Left colon (tissue), 2 donors: ENCODE measurements around the gene POLR2H. TPM values are rescaled to one million over a fixed set of nuclear protein-coding genes. Genes with fewer than 3 reads are reported as not detected.
A peak's percentile ranks its signal among the peaks of the same experiment; 100 is the strongest.
"Not testable (repeated sequence)": the region's sequence is repeated elsewhere in the genome, so short reads cannot be mapped to it uniquely, and the experiment has no call there.

Source experiments
- ATAC-seq: fragments of 200-7000 bp; cut with Tn5 transposase; one replicate; pipeline ENCODE4 v1.9.1; 2020; ENCODE audit warnings: mild to moderate bottlenecking, moderate library complexity
- DNase-seq, 2 donors: peaks; one replicate each; pipeline ENCODE4 v3.0.0-alpha.2; 2020
- intact Hi-C, 2 donors: fragments of 100-400 bp; cut with DNase I in 1 of 2; cut with micrococcal nuclease in 1 of 2; formaldehyde crosslinking; loops; one replicate each; pipeline versions ENCODE4 v1.11.2 to v1.14.0; 2022; cut with DNase I, micrococcal nuclease
- total RNA-seq, 2 donors: library from RNA; stranded (reverse); fragmentation: NEBNext Ultra II Directional; extraction: Animal tissue kit (Norgen Biotek cat#: 25700); gene quantifications; one replicate each; pipeline ENCODE4 v1.2.1, GENCODE V29; 2021
- donor health status: DM: no; HTN: no; CAD: no.
- donor health status: DM: yes; HTN: yes; CAD: no.

POLR2H gene
- total RNA-seq, 2 donors from 2014 or later, result 96.7 to 96.8 TPM

DNA sequence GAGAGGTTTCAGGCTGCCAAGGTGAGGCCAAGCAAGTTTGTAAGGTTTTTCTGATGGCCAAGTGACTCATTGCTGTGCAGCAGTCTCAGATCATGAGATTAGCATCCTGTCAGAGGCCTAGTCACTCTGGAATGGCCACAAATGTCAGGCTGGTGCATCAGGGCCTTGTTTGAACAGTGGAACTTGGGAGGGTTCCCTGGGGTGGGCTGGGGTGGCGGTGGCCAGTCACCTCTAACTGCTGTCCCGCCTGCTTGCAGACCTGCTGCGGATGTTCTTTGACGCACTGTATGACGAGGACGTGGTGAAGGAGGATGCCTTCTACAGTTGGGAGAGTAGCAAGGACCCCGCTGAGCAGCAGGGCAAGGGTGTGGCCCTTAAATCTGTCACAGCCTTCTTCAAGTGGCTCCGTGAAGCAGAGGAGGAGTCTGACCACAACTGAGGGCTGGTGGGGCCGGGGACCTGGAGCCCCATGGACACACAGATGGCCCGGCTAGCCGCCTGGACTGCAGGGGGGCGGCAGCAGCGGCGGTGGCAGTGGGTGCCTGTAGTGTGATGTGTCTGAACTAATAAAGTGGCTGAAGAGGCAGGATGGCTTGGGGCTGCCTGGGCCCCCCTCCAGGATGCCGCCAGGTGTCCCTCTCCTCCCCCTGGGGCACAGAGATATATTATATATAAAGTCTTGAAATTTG lies 26.9 kb upstream of the POLR2H start:
- intact Hi-C loops, result no loop called here
- no peak for DNase-seq
- no peak for ATAC-seq

DNA sequence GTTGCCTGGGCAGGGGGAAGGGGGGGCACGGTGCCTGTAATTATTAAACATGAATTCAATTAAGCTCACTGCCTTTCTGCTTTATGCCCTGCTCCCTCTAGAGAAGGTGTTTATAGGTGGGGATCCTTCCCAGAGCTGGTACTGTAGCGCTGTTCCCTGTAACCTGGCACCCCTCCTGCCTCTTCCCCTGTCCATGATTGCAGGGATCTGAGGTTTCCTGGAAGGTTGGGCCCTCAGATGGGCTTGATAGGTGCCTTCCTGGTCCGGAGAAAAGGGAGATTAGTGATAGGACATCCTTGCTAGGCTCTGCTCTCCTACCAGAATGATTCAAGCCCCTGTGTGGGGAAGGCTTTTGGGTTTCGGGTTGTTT lies 26.2 kb upstream of the POLR2H start:
- DNase-seq (no peak), ATAC-seq (peak; percentile 8)
- intact Hi-C loops, result no loop called here

DNA sequence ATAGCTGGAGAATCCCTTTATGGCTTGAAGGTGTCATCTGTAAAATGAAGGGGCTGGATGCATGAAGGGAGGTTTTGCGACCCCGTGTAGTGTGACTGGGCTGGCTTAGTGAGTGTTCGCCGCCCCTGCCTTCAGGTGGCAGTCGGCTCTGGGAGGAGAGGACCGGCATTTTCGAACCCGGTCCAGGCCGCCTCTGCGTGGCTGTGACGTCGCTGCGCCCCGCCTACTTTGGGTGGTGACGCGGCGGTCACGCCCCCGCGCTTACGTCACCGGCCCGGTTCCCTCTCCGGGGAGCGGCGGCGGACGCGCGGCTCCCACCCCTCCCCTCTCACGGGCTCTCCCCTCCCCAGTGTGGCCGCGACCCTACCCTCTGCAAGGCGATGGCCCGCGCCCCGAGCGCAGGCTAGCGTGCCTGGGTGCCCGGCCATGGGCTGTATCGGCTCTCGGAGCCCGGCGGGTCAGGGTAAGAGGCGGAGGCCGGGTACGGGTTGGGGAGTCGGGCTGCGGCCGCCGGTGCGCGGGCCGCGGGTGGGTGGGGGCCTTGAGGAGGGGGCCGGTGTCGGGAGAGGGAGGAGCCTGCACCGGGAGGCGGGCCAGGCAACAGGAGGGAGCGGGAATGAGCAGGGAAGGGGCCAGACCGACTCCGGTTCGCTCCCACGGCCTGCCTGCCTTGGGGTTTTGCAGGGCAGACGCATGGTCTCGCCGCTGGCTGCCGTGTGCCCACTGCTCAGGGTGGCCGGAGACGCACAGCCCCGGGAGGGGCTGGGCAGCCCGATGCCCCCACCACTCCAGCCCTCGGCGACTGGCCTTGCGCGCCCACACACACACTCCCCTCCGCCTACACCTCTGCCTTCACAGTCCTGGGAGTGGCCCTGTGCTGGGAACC lies 25.6 kb upstream of the POLR2H start:
- peak; percentile 87 for ATAC-seq
- DNase-seq, result peak; percentile 78 to 94
- intact Hi-C loops, result no loop called here

DNA sequence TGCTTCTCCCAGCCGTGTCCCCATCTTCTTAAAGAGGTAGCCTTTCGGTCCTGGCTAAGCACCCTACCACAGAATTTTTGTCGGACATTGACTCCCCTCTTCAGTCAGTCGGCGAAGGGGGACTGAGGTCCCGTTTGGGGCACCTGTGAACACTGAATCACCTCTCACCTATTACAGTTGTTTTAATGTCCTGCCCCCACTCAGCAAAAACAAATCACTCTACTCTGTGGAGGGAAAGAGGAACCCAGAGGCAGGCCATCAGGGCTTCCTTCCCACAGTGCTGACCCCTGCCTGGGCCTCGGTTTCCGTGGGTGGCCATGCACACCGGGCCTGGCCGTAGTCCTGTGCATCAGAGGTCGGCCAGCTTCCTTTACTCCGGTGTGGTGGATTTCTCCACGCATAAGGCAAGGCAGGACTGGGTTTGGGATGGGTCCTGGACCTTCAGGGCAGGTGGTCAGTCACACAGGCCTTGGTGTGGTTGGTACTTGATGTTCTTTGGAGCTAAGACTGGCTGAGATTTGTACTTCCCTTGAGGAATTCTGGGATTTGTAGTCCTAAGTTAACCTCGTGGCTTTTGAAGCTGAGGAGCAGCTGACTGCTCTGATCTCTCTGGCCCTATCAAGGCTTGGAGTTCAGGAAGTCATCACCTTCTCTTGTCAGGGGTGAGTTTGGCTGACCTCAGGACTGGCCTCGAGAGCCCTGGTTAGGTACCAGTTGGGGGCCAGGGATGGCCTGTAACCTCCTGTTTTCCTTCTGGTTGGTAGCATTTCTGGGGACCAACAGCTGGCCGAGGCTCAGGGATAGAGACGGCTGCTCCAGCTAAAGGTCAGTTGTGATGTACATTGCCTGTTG lies 24.7 kb upstream of the POLR2H start:
- peak; percentile 27 for ATAC-seq

DNA sequence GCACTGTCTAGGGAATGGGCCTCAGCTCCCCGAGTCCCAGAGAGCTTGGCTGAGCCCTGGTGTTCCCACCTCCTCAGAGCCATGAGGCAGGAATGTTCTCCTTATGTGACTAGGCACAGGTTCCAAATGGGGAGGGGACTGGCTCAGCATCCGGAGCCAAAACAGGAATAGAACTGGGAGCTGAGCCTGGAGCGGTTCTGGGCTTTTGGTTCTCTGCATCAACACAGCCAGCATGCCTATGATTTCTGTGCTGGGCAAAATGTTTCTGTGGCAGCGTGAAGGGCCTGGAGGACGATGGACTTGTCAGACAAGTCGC lies 24.2 kb upstream of the POLR2H start, which contains the start of gene FAM131A:
TSS of gene FAM131A (plus strand) at position 202 of the 316 bp plus-strand sequence. CDS start at position 233, 31 bp downstream.
- intact Hi-C loops, result no loop called here
- DNase-seq (no peak), ATAC-seq (no peak)

More for the DNA sequence above, 24.7 kb upstream of the POLR2H start:
- intact Hi-C loops, result no loop called here
- peak in 1 of 2 donors; percentile 31 for DNase-seq

DNA sequence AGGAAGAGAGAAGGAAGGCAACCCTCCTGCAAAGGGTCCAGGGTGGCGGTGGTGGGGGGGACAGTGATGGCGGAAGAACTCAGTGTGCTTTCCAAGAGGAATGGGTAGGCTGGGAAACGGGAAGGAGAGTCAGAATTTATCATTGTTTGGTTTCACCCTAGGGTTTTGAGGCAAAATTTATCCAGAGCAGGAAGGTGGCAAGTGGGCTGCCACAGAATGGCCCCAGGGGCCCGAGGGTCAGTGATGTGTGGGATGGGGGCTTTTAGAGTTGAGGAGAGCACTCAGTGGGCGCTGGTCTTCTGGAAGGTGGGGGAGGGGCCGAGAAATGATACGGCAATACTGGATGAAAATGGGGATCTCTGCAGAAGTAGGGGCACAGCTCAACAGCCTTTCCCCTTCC lies 23.5 kb upstream of the POLR2H start:
- intact Hi-C loops, result no loop called here
- ATAC-seq (no peak), DNase-seq (no peak)

DNA sequence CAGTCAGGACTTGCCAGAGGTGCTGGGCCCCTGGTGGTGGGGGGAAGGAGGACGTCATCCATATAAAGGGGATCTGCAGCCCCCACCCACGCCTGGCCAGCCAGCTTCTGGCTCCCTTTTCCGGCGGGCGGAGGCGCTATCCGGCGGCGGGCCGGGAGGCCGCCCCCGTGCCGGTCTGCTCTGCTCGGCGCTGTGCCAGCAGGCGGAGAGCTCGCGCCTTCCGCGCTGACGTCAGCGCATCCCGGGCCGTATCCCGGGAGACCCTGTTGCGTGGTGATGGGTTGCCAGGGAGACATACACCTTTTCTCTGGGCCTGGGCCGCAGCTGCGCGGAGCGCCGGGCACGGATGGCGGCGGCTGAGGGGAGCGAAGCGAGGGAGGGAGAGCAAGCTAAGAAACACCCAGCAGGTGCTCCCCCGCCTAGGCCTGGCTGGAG lies 23.0 kb upstream of the POLR2H start:
- DNase-seq (peak in 1 of 2 donors; percentile 52), ATAC-seq (no peak)
- intact Hi-C loops, result no loop called here

DNA sequence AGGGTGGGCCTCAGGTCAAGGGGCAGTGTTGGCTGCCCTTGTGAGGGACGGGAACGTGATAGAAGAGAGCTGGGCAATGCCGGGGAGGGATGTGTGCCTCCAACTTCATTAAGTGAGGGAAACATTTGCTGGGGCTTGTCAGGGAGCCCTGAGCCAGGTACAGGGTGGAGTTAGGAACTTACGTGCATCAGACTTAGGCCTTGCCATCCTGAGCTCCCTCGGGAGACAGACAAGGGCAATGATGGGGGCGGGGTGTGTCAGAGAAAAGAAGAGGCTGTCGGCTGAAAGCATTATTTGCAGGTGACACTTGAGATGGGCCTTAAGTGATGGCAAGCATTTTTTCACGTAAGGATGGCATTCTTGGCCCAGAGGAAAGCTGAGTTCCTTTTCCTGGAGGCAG lies 22.5 kb upstream of the POLR2H start:
- intact Hi-C loops, result no loop called here
- no peak for DNase-seq
- ATAC-seq, result no peak

DNA sequence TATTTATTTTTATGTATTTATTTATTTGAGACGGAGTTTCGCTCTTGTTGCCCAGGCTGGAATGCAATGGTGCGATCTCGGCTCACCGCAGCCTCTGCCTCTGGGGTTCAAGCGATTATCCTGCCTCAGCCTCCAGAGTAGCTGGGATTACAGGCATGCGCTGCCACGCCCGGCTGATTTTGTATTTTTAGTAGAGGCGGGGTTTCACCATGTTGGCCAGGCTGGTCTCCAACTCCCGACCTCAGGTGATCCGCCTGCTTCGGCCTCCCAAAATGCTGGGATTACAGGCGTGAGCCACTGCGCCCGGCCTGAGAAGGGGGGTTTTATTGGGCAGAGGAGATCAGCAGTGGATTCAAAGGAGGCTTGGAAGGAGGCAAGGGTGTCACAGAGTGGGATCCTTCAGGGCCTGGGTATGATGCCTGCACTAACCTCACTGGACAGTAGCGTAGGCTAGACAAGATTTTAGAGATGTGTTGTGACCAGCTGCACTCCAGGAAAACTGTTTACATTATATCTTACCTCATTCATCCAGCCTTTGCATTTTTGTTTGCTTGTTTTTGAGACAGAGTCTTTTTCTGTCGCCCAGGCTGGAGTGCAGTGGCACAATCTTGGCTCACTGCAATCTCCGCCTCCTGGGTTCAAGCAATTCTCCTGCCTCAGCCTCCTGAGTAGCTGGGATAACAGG lies 21.9 kb upstream of the POLR2H start:
- DNase-seq, intact Hi-C loops, ATAC-seq: not testable (repeated sequence)

DNA sequence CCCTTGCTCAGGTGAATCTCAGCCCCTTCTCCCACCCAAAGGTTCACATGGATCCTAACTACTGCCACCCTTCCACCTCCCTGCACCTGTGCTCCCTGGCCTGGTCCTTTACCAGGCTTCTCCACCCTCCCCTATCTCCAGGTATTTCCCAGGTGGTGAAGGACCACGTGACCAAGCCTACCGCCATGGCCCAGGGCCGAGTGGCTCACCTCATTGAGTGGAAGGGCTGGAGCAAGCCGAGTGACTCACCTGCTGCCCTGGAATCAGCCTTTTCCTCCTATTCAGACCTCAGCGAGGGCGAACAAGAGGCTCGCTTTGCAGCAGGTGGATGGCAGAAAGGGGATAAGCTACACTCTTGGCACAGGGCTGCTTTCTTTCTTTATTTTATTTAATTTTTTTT lies 19.6 kb upstream of the POLR2H start:
- intact Hi-C loops, result no loop called here
- no peak for DNase-seq
- ATAC-seq, result no peak

DNA sequence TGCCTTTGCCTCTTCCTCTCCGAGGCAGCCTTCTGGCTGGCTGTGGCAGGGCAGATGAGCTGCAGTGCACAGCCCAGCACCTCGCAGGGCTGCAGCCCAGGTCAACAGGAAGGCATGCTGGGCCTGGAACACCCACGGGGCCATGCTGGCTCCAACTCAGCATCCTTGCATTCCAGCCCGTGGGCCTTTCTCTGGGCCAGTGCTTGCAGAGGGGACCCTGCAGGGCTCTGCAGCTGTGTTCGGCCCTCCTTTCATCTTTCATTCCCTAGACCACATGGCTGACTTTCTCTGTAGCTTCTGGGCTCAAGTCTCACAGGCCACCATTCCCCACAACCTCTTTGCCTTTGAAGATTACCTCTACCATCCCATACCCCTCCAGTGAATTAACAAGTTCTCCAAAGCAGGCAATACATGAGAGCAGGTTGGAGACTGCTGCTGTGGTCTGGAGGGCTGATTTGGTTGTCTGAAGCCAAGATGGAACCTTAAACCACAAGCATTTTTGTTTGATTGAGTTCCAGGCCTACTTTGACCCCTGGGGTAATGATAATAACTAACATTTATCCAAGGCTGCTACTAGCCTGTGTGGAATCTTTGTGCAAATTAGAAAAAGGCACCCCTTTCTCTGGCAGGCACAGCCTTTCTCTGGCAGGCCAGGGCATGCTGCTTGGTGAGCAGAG lies 18.2 kb upstream of the POLR2H start:
- DNase-seq, result no peak
- intact Hi-C loops, result no loop called here
- ATAC-seq, result no peak

DNA sequence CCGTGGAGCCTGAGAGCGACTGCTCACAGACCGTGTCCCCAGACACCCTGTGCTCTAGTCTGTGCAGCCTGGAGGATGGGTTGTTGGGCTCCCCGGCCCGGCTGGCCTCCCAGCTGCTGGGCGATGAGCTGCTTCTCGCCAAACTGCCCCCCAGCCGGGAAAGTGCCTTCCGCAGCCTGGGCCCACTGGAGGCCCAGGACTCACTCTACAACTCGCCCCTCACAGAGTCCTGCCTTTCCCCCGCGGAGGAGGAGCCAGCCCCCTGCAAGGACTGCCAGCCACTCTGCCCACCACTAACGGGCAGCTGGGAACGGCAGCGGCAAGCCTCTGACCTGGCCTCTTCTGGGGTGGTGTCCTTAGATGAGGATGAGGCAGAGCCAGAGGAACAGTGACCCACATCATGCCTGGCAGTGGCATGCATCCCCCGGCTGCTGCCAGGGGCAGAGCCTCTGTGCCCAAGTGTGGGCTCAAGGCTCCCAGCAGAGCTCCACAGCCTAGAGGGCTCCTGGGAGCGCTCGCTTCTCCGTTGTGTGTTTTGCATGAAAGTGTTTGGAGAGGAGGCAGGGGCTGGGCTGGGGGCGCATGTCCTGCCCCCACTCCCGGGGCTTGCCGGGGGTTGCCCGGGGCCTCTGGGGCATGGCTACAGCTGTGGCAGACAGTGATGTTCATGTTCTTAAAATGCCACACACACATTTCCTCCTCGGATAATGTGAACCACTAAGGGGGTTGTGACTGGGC lies 16.8 kb upstream of the POLR2H start:
- intact Hi-C loops, result no loop called here
- DNase-seq (no peak), ATAC-seq (peak; percentile 1)

DNA sequence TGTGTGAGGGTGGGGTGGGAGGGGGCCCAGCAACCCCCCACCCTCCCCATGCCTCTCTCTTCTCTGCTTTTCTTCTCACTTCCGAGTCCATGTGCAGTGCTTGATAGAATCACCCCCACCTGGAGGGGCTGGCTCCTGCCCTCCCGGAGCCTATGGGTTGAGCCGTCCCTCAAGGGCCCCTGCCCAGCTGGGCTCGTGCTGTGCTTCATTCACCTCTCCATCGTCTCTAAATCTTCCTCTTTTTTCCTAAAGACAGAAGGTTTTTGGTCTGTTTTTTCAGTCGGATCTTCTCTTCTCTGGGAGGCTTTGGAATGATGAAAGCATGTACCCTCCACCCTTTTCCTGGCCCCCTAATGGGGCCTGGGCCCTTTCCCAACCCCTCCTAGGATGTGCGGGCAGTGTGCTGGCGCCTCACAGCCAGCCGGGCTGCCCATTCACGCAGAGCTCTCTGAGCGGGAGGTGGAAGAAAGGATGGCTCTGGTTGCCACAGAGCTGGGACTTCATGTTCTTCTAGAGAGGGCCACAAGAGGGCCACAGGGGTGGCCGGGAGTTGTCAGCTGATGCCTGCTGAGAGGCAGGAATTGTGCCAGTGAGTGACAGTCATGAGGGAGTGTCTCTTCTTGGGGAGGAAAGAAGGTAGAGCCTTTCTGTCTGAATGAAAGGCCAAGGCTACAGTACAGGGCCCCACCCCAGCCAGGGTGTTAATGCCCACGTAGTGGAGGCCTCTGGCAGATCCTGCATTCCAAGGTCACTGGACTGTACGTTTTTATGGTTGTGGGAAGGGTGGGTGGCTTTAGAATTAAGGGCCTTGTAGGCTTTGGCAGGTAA lies 16.0 kb upstream of the POLR2H start:
- ATAC-seq, result peak; percentile 92
- peak; percentile 84 to 90 for DNase-seq
- intact Hi-C loops, result no loop called here

DNA sequence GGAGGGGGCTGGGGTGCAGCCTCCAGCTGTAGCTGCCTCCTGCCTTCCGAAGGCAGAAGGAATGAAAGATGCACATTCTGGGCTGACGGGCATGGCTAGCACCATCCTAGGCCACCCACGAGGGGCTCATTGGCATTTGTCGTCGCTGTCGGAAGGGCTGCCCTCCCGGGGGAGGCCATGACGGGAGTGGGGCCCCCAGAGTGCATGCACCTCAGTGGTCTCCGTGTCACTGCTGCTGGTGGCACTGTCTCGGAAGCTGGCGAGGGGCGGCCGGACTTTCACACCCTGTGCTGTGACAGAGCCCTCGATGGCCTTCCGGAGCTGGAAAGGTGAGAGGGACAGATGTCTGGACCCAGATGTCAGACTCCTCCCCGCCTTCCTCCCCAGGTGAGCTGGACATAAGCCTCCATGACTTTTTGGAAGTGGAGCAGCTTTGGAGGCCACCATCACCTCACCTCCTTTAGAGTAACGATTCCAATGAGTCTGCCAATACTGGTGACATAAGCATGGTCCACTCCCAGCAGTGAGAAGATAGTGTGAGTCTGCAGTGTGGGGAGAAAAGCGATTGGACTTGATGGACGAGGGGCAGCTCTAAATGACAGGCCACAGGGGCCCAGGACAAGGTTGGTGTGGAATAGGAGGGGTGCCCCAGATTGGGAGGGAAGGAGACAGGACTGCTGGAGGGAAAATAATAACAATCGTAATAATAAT lies 14.9 kb upstream of the POLR2H start:
- intact Hi-C loops, result no loop called here
- ATAC-seq (no peak), DNase-seq (no peak)

DNA sequence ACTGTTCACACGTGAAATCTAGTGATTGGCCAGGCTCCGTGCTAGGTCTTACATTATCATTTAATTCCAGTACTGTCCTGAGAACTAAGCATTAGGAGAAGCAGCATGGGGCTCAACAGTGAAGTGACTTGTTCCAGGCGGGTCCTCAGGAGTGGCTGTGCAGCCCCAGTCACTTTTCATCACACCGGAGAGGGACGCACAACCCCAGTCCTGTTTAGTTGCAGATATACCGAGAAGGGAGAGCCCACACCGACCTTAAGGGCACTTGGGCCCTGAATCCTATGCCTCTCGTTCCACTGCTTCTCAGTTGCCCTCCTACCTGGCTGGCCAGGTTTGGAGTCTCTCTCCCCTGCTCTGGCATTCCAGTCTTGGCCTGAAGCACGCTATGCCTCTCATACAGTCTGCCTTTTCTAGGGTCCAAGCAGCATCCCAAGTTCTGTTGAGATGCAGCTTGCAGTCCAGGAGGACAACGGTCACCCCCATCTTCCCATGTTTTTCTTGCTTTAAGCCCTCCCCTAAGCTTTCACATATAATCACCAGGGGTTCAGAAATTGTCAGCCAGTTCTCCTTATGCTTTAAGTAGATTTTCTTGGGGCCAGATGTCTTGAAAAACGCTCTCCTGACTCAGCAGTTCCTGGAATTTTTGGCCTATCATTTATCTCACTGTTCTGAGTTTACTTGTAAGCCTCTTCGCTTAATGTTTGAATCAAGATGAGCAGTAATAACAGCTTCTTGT lies 14.0 kb upstream of the POLR2H start:
- no peak for ATAC-seq
- DNase-seq, result no peak
- intact Hi-C loops, result no loop called here

DNA sequence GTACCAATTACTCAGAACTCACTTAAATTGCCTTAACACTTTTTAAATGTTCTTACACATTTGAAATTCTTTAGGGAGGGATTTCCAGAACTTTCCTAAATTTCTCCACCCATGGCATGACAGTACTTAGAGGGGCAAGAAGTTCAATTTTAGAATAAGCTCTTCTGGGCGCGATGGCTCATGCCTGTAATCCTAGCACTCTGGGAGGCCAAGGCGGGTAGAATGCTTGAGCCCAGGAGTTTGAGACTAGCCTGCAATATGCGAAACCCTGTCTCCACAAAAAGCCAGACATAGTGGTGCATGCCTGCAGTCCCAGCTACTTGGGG lies 13.5 kb upstream of the POLR2H start:
- intact Hi-C loops, result no loop called here
- no peak for ATAC-seq
- no peak for DNase-seq
